SKM-1 (cell line): Measurements from ENCODE around the gene ZC3H4.

Experiments
- DNase-seq: peaks from one replicate; lab custom pipeline; 2025; ENCODE audit not compliant: unreplicated experiment; lab: John Stamatoyannopoulos, UW

ZC3H4 gene

DNA sequence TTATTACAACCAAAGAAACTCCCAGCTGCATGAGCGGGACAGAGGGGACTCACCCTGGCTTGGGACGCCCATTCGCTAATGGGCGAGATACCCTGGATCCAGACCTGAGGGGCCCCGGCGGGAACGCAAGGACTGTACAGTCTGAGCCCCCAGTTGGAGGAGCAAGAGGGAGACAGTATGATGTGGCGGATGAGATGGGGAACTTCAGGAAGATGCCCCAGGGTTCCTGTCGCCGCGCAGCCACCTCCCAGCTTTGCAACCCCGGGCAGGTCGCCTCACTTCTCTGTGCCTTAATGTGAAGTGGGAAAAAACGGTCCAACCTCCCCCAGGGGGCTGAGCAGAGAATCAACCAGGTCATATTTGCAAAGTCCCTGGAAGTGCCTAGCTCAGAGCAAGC lies 91.4 kb downstream of the ZC3H4 start:
- no peak for DNase-seq

- no peak for DNase-seq
Measured at GRCh38 chr19:47021536-47022139, 91.9 kb downstream of the ZC3H4 start.

GRCh38 chr19:47020992-47021496 lies 92.5 kb downstream of the ZC3H4 start:
- no peak for DNase-seq

DNA sequence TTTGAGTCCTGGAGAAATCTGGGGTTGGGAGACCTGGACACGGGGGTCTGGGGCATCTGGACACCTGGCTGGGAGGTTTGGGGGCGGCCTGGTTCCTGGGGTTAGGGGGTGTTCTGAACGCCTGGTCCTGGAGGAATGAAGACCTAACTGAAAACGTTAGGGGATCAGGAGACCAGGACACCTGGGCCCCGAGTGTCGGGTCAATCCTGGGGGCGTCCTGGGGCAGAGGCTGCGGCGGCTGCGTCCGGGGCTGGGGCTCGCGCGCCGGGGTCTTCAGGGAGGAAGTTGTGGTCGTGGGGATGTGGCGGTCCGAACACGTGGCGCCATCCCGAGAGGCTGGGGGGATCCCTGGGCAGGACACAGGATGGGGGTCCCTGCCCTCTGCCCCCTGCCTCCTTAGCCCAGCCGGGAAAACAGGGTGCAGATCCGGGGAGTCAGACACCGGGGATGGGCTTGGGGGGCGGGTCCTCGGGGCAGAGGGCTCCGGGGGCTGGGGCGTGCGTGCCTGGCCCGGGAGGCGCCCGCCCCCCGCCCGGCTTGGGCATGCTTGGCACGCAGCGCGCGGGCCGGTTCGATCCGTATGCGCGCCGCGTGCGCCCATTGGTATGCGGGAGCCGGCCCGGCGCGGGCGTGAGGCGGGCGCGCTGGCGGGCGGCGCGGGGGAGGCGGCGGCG lies 93.3 kb downstream of the ZC3H4 start:
- DNase-seq = no peak

DNA sequence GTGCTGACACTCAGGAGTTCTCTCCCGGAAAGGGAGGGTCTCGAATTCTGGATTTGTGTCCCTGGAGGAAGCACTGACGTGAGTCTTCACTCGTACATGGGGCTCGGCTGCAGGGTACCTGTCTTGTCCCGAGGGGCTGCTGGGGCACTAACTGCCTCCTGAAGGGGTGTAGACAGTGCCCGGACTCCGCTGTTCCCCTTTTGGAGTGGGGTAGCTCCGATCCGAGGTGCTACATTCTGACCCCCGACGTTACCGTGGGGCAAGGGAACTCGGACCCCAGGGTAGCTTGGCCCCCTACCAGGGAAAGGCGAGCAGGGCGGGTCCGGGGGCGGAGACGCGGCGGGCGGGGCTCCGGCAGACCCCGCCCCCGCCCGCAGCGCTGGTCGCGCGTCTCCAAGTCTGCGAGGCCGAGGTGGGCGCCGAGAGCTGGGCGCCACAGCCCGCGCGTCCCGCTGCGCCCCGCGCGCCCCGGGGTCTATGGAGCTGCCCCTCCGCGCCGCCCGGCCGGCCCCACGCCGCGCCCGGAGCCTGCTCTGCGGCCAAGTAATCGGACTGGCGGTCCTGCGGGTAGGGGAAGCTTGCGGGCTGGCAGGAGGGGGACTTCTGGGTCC lies 94.0 kb downstream of the ZC3H4 start, which contains the start of gene NPAS1:
Gene NPAS1 (plus strand): TSS at position 407 of the 611 bp plus-strand sequence. CDS start 1,211 bp downstream, outside the sequence.
- DNase-seq = no peak

DNA sequence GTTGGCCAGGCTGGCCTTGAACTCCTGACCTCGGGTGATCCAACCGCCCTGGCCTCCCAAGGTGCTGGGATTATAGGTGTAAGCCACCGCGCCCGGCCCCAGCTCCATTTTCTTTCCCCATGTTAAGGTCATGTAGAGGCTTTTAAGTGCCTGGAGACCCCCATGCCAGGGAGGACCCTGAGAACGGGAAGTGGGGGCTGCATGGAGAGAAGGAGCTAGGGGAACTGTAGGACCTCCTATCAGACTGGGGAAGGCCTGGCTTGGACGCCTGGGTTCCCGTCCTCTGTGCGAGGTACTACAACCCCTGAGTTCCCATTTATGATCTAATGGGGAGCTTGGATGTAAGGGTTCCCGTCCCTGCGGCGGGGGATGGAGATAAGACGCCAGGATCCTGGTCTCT lies 94.7 kb downstream of the ZC3H4 start:
- no peak for DNase-seq
